OCI-LY1 (cell line): Measurements from ENCODE around the gene VIPR2.

ENCODE experiments used
- H2AFZ ChIP-seq: fragments of 200-600 bp; sonication (generic), shearing (Covaris generic); 2 replicates; pipeline ENCODE4 v1.6.0; 2014; ENCODE audit warnings: antibody characterized with exemption, mild to moderate bottlenecking, low read length
- H3F3A ChIP-seq: fragments of 200-600 bp; sonication (generic), shearing (Covaris generic); 2 replicates; pipeline ENCODE4 v1.6.0; 2014; ENCODE audit warnings: mild to moderate bottlenecking, antibody characterized with exemption, low read length, moderate library complexity; ENCODE audit not compliant: insufficient read depth
- H3K27ac ChIP-seq: fragments of 200-600 bp; sonication (generic); 2 replicates; pipeline ENCODE4 v1.5.1; 2014; ENCODE audit warnings: low read length, mixed run types, mild to moderate bottlenecking, low read depth; ENCODE audit not compliant: poor library complexity, severe bottlenecking
- H3K27me3 ChIP-seq: fragments of 200-600 bp; sonication (generic); 2 replicates; pipeline ENCODE4 v1.6.0; 2014; ENCODE audit warnings: antibody characterized with exemption, mild to moderate bottlenecking, low read length, moderate library complexity; ENCODE audit not compliant: insufficient read depth
- H3K36me3 ChIP-seq: fragments of 200-600 bp; sonication (generic); 2 replicates; pipeline ENCODE4 v1.6.1; 2014; ENCODE audit warnings: mild to moderate bottlenecking, antibody characterized with exemption, low read length, moderate library complexity, mixed read lengths; ENCODE audit not compliant: insufficient read depth
- H3K4me1 ChIP-seq: fragments of 200-600 bp; sonication (generic); 2 replicates; pipeline ENCODE4 v1.5.1; 2014; ENCODE audit warnings: mild to moderate bottlenecking, low read length, moderate library complexity; ENCODE audit not compliant: insufficient read depth, severe bottlenecking
- H3K4me2 ChIP-seq: fragments of 200-600 bp; sonication (generic), shearing (Covaris generic); 2 replicates; pipeline ENCODE4 v1.6.1; 2014; ENCODE audit warnings: low read length
- H3K4me3 ChIP-seq: fragments of 200-600 bp; sonication (generic); 2 replicates; pipeline ENCODE4 v1.5.1; 2014; ENCODE audit warnings: low read length, low read depth, mild to moderate bottlenecking, mixed read lengths; ENCODE audit not compliant: poor library complexity, severe bottlenecking
- H3K79me2 ChIP-seq: fragments of 200-600 bp; shearing (Covaris generic); 2 replicates; pipeline ENCODE4 v1.6.1; 2016; ENCODE audit warnings: mixed run types, low read length, mixed read lengths; ENCODE audit not compliant: insufficient read depth
- H3K9ac ChIP-seq: fragments of 200-600 bp; sonication (generic), shearing (Covaris generic); 2 replicates; pipeline ENCODE4 v1.6.1; 2014; ENCODE audit warnings: mild to moderate bottlenecking, low read length, mixed read lengths
- H3K9me2 ChIP-seq: fragments of 200-600 bp; sonication (generic), shearing (Covaris generic); 2 replicates; pipeline ENCODE4 v1.6.1; 2014; ENCODE audit warnings: low read depth, mild to moderate bottlenecking, low read length, mixed read lengths
- H3K9me3 ChIP-seq: fragments of 200-600 bp; shearing (Covaris generic); 2 replicates; pipeline ENCODE4 v1.6.1; 2014; ENCODE audit warnings: low read length, mixed read lengths
- H4K20me1 ChIP-seq: fragments of 200-600 bp; sonication (generic), shearing (Covaris generic); 2 replicates; pipeline ENCODE4 v1.6.0; 2016; ENCODE audit warnings: mild to moderate bottlenecking, low read length; ENCODE audit not compliant: insufficient read depth
- CTCF ChIP-seq: fragments of 200-600 bp; sonication (generic), shearing (Covaris generic); IDR thresholded peaks from 2 replicates; pipeline ENCODE4 v1.5.1; 2017; ENCODE audit warnings: mild to moderate bottlenecking, antibody characterized with exemption, low read length, moderate library complexity, mixed read lengths
- EZH2 ChIP-seq: fragments of 200-600 bp; sonication (generic), shearing (Covaris generic); IDR thresholded peaks from 2 replicates; pipeline ENCODE4 v1.8.0; 2017; ENCODE audit warnings: borderline replicate concordance, mixed run types, mild to moderate bottlenecking, antibody characterized with exemption, low read length, moderate library complexity, mixed read lengths

The VIPR2 gene

DNA sequence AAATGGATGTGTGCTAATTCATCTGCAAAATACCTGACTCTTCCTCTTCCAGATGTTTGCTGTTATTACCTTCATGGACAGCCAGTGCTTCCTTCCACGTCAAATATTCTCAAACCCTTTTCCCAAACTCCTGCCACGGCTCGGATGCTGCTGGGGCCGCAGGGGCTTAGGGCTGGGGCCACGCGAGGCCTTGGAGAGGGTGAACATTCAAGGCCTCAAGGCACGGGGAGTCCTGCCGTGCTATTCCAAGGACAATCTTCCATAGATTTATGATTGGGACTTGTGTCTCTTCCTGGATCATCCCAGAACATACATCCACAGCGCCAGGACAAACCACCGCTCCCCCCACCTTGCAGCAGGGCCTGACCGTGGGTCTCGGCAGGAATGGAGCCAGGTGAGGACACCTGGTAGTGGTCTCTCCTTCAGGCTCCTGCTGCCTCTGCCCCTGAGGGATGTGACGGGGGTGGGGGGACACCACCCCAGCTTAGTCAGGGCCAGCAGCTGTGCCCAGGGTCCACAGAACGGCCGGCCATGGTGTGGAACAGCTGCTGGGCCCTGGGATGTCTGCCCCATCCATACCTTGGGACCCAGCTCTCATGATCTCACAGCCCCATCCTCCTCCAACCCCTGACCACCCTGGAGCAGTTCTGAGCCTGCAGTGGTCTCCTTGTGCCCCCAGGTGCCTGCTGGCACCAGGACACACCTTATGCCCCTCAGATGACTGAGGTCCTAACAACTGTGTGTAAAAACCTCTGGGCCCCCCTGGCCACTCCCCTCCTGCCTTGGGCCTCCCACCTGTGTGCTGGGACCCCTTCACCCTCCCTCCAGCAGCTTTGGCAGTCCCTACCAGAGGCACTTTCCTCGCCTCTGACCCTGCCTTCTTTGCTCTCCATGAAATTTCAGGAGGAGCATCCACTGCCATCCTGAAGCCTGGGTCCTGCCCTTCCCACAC, 16.7 kb downstream of the VIPR2 start:
- no peaks in the 10 kb centered on the region; the same call in 1 of the 2 replicates for H3K27me3 ChIP-seq
- no peaks in the 10 kb centered on the region for H3F3A ChIP-seq
- H2AFZ ChIP-seq = no peak overlapping the region
- no peak overlapping the region for H3K4me2 ChIP-seq
- TF ChIP-seq CTCF (no peak), EZH2 (no peak)
- no peaks in the 10 kb centered on the region for H4K20me1 ChIP-seq
- H3K4me1 ChIP-seq = no peaks in the 10 kb centered on the region
- H3K9ac ChIP-seq = no peak overlapping the region
- no peak overlapping the region for H3K27ac ChIP-seq
- H3K36me3 ChIP-seq = no peaks in the 10 kb centered on the region
- H3K4me3 ChIP-seq = no peak overlapping the region
- H3K79me2 ChIP-seq = no peaks in the 10 kb centered on the region
- no peaks in the 10 kb centered on the region for H3K9me3 ChIP-seq
- no peaks in the 10 kb centered on the region for H3K9me2 ChIP-seq

GRCh38 chr7:159126311-159127260, 18.1 kb downstream of the VIPR2 start:
- H3K4me2 ChIP-seq = no peak overlapping the region
- H3K4me1 ChIP-seq = no peaks in the 10 kb centered on the region
- H3F3A ChIP-seq = no peaks in the 10 kb centered on the region
- no peaks in the 10 kb centered on the region for H3K9me3 ChIP-seq
- no peaks in the 10 kb centered on the region for H3K36me3 ChIP-seq
- H3K4me3 ChIP-seq = no peak overlapping the region
- no peaks in the 10 kb centered on the region for H3K79me2 ChIP-seq
- no peaks in the 10 kb centered on the region; the same call in 1 of the 2 replicates for H3K27me3 ChIP-seq
- H2AFZ ChIP-seq = no peak overlapping the region
- no peaks in the 10 kb centered on the region for H3K9me2 ChIP-seq
- TF ChIP-seq EZH2 (no peak), CTCF (no peak)
- H3K27ac ChIP-seq = no peak overlapping the region
- no peak overlapping the region for H3K9ac ChIP-seq
- H4K20me1 ChIP-seq = no peaks in the 10 kb centered on the region

- no peaks in the 10 kb centered on the region for H3K9me2 ChIP-seq
- no peak overlapping the region for H3K4me2 ChIP-seq
- H3K9me3 ChIP-seq = no peaks in the 10 kb centered on the region
- no peaks in the 10 kb centered on the region for H3K79me2 ChIP-seq
- peaks cover 4% of the 10 kb centered on the region; the same call in 1 of the 2 replicates for H3K27me3 ChIP-seq
- H3K4me3 ChIP-seq = no peak overlapping the region
- no peak for TF ChIP-seq CTCF
- TF ChIP-seq EZH2 = no peak
- no peak overlapping the region for H3K9ac ChIP-seq
- H2AFZ ChIP-seq = no peak overlapping the region
- H3K36me3 ChIP-seq = no peaks in the 10 kb centered on the region
- H3F3A ChIP-seq = no peaks in the 10 kb centered on the region
- no peak overlapping the region for H3K27ac ChIP-seq
- H4K20me1 ChIP-seq = no peaks in the 10 kb centered on the region
- H3K4me1 ChIP-seq = no peaks in the 10 kb centered on the region
These were observed 18.8 kb downstream of the VIPR2 start for GRCh38 chr7:159125955-159126270.
